Measurements from ENCODE around the gene TXNRD1. TPM values are rescaled to one million over a fixed set of nuclear protein-coding genes. Genes with fewer than 3 reads are reported as not detected.

Gene TXNRD1
- total RNA-seq, 4 donors from 2014 or later = 170 to 313 (median 247) TPM

DNA sequence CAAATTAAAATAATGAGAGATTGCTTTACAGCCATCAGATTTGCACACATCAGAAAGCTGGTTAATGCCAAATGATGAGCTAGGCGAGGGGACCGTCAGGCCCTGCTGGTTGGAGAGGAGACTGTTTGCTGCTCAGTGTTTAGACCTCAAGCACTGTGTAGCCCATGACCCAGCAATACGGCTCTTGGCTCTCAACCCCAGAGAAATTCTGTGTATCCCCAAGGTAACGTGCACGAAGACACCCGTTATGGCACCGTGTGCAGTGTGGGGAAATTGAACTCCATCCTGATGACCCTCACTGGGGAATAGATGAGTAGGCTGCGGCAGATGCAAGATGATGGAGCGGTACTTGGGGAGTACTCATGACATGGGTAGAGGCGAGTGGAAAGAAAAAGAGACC, 143.6 kb downstream of the TXNRD1 start:
- ATAC-seq (ENCODE audit: low FRiP score) (no peak), DNase-seq (ENCODE audit: low spot score) (no peak)
- TF ChIP-seq, protein P1, sequence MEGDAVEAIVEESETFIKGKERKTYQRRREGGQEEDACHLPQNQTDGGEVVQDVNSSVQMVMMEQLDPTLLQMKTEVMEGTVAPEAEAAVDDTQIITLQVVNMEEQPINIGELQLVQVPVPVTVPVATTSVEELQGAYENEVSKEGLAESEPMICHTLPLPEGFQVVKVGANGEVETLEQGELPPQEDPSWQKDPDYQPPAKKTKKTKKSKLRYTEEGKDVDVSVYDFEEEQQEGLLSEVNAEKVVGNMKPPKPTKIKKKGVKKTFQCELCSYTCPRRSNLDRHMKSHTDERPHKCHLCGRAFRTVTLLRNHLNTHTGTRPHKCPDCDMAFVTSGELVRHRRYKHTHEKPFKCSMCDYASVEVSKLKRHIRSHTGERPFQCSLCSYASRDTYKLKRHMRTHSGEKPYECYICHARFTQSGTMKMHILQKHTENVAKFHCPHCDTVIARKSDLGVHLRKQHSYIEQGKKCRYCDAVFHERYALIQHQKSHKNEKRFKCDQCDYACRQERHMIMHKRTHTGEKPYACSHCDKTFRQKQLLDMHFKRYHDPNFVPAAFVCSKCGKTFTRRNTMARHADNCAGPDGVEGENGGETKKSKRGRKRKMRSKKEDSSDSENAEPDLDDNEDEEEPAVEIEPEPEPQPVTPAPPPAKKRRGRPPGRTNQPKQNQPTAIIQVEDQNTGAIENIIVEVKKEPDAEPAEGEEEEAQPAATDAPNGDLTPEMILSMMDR (IDR thresholded peaks at IDR 0.05) = no peak

DNA sequence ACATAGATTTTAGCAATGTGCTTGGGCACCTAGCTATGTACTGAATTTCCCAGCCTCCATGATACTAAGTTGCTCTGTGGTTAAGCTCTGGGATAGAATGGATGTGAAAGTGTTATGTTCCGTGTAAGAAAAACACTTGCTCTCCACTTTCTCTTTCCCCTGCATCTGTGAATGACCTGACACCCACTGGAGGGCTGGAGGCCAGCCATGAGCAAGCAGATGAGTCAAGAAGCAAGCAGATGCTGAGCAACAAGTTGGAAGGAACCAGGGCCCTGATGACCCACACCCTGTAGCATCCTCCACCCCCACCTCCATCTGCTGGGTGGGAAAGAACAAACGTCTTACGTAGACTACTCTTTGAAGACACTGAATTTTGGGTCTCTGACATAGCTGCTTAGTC, 144.6 kb downstream of the TXNRD1 start:
- TF ChIP-seq, protein P1 (IDR thresholded peaks at IDR 0.05) = no peak
- no peak for ATAC-seq (ENCODE audit: low FRiP score)
- no peak for DNase-seq (ENCODE audit: low spot score)

DNA sequence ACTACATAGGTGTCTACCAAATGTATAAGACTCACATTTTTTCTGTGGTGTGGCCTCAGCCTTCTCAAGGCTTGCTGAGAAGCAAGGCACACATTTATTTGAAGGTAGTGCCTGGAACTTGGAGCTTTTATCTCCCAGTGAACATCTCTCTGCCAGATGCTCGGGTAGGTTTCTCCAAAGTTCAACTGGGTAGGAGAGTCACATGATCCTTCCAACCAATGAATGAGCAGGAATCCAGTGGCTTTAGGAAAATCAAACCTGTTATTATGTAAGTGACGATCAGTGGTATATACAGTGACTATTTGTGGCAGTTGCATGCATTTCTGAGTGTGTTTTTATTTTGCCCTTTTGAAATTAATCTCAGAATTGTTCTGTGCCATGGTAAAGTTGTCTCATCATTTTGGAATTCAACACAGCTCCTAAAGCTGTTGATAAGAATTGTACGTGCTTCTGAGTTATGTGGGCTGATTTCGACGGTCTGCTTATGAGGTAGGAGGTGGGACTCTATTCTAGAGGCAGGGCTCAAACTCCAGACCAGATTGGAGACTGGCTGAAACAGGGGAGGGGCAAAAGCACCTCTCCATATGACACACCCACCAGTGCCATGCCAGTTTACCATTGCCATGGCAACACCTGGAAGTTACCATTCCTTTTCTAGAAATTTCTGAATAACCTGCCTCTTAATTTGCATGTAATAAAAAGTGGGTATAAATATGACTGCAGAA, 145.6 kb downstream of the TXNRD1 start:
- peak; percentile 34 for ATAC-seq (ENCODE audit: low FRiP score)

DNA sequence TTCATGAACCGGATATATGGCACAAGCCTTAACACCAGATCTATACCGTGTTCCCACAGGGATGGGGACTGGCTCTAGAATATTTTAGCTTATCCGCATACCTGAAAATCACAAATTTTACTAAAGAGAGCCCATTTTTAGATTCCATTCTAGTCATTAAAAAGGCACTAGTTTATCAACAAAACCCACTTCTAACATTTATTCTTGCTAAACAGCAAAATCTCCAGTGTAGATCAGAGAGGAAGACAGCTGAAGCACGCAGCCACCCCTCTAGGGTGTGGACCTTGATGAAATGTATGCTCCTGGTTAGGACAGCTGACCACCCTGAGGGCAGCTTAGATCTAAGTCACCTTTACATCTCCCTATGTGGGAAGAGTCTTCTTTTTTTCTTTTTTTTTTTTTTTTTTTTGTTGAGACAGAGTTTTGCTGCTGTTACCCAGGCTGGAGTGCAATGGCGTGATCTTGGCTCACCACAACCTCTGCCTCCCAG, 150.4 kb downstream of the TXNRD1 start:
- ATAC-seq (ENCODE audit: low FRiP score) (no peak), DNase-seq (ENCODE audit: low spot score) (no peak)
- TF ChIP-seq, protein P1 (IDR thresholded peaks at IDR 0.05) = no peak

More for the DNA sequence above, 145.6 kb downstream of the TXNRD1 start:
- no peak for DNase-seq (ENCODE audit: low spot score)
- TF ChIP-seq, protein P1 (IDR thresholded peaks at IDR 0.05) = no peak

DNA sequence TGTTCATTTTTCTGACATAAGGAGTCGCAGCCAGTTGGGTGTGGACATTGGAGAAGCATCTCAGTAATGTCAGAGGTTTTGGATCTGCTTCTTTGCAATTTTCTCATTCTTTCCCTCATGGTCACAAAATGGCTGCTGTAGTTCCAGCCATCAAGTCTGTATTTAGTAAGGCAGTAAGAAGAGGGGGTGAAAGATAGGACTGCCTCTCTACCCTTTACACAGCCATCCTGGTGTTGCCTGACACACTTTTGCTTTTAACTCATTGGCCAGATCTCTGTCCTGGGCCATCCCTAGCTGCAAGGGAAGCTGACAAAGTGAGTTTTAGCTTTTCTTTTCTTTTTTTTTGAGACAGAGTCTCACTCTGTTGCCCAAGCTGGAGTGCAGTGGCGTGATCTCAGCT, 154.1 kb downstream of the TXNRD1 start:
- no peak for DNase-seq (ENCODE audit: low spot score)
- no peak for ATAC-seq (ENCODE audit: low FRiP score)
- TF ChIP-seq, protein P1 (IDR thresholded peaks at IDR 0.05) = no peak

DNA sequence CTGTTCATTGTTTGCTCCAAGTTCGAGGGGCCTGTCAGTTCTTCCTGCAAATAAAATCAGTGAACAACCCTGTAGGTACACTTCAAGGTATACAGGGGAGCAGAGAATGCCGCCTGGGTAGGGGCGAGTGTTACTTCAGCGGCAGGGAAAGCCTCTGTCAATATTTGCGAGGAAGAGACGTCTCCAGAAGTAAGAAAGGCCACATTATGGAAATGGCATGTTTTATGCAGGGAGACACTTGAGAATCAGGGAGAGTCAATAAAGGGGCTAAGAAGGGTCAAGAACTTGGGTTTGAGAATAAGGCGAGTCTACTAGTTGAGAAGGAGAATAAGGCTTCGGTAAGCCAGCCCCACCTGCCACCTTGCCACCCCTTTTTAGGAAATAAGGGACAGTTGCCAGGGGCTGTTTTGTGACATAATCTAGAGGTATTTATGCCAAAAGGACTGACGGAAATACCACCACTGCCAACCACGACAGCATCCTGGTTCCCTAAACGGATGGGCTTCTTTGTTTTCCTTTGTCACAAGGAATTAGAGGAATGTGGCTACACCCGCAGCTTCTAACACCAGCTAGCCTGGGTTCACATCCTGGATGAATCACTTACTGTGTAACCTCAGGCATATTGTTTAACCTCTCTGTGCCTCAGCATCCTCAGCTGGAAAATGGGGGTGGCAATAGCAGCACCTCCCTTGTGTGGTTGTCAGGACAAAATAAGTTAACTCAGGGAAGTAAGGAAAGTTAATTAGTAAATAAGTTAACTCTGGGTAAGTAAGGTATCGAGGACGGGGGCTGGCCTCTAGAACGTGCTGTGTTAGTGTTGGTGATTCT, 155.7 kb downstream of the TXNRD1 start:
- TF ChIP-seq, protein P1 (IDR thresholded peaks at IDR 0.05) = no peak
- DNase-seq (ENCODE audit: low spot score) (no peak), ATAC-seq (ENCODE audit: low FRiP score) (no peak)
